ENCODE data around the gene CBX5.

- TF ChIP-seq CTCF (IDR thresholded peaks at IDR 0.05) (no peak), POLR2AphosphoS5 (IDR thresholded peaks at IDR 0.05) (no peak)
Measured at GRCh38 chr12:54240129-54240528, 39.8 kb downstream of the CBX5 start.

All from stomach (tissue), 4 donors.